NOMO-1 (cell line): ENCODE results near the gene AIPL1.

ENCODE experiments used
- DNase-seq, 2 experiments: peaks; one replicate each; lab custom pipeline; 2025; ENCODE audit not compliant: unreplicated experiment in 2 of 2; lab: John Stamatoyannopoulos, UW

Gene AIPL1

DNA sequence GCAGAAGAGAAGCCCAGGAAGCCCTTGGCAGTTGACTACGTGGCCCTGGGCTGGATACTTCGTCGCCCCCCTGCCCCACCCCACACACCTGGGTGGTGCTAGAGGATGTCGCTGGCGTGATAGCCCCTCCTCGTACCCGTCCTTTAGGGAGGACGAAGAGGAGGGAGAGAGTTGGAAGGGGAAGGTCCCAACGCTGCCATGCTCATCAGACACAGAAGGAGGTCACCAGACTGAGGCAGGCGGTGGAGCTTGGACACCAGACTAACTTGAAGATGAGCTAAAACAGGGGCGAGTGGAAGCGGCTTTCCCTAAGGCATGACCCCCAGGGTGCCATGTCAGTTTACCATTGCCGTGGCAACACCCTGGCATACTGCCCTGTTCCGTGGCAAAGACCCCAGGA, 11.0 kb downstream of the AIPL1 start:
- DNase-seq: no peak

GRCh38 chr17:6422654-6423241, 12.2 kb downstream of the AIPL1 start:
- DNase-seq: no peak

GRCh38 chr17:6421700-6422604, 13.0 kb downstream of the AIPL1 start:
- peak; percentile 33 to 49 for DNase-seq

- peak; percentile 13 to 37 for DNase-seq
Observed at GRCh38 chr17:6420173-6420641, 14.7 kb downstream of the AIPL1 start.

DNA sequence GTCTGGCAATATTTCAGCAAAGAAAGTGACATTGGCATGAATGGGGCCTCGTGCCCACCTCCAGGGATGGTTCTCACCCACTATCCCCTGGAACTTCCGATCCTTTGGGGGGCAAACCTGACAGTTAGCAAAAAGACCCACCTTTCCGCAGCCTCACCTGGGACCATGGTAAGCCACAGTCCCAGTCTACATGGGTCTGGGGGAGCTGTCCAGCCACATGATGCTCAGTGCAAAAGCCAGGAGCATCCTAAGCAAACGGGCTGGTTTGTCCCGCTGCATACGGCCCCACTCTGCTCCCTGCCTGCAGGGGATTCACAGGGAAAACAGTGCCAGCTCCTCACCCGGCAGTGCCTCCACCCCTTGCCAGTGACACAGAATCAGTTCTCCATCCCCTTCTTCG, 19.3 kb downstream of the AIPL1 start:
- no peak for DNase-seq

DNA sequence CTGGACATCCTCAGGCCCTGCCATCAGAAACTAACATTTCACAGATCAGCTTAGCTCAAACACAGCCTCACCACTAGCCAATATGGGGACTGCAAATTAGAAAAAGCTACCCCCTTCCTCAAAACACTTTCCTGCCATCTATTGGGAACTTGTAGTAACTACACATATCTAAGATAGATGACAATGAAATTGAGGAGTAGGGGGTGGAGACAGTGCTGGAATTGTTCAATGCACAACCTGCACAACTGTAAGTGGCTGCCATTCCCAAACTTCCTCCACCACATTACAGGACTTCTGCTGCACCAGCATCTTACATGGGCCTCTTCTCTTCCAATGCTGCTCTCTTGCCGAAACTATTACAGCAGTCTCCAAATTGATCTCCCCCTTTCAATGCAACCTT, 21.9 kb downstream of the AIPL1 start:
- DNase-seq: peak; percentile 46 to 63

GRCh38 chr17:6408735-6409134, 26.2 kb downstream of the AIPL1 start:
- DNase-seq: no peak

DNA sequence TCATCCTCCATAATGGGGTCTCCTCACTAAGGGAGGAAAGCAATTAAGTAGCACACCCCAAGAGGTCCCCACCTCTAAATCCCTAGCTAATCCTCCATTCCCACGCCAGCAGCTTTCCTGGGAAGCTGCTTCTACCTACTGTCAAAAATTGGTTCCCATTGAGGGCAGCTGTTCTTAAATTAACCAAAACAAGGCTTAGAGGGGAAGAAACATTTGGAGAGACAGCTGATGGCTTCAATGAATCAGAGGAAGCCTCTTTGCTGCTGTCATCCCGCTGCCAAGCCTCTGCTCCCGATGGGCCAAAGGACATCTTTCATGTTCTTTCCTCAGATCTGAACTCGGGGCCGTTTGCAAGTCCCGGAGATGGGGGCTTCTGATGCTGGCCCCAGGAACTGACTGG, 26.6 kb downstream of the AIPL1 start:
- no peak for DNase-seq

GRCh38 chr17:6402258-6402657, 32.7 kb downstream of the AIPL1 start:
- no peak for DNase-seq

DNA sequence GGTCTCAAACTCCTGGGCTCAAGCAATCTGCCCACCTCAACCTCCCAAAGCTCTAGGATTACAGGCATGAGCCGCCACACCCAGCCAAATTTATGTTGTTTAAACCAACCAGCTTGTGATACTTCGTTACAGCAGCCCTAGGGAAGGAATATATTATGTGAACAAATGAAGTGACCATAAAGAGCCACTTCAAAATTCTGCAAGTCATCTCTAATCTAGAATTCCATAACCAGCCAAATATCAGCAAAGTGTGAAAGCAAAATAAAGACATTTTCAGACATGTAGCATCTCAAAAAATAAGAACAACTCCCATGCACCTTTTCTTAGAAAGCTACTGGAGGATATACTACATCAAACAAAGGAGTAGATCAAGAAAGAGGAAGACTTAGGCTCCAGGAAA, 36.0 kb downstream of the AIPL1 start:
- no peak for DNase-seq

DNA sequence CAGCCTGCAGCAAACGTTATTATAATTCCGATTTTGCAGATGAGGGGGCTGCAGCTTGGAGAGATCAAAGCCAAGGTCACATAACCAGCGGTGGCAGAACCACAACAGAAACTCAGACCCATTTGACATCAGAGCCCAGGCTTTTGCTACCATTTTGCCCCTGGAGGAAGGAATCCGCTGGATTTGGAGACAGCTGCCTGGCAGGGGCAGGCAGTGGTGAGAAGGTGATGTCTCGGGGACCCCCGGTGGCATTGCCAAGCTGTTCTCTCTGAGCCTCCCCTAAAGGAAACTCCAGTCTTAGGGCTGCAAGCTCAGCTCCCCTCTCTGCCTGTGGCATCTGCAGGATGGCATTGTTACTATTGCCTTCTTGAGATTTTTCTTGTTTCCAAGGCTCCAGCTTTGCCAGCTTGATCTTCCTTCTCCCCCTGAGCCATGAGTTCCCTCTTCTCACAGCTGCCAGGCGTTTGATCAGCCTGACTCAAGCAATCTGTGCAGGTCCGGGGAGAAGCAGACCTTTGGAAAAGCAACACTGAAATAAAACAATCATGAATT, 40.8 kb downstream of the AIPL1 start:
- DNase-seq: no peak

GRCh38 chr17:6393351-6393952, 41.5 kb downstream of the AIPL1 start:
- DNase-seq: no peak

DNA sequence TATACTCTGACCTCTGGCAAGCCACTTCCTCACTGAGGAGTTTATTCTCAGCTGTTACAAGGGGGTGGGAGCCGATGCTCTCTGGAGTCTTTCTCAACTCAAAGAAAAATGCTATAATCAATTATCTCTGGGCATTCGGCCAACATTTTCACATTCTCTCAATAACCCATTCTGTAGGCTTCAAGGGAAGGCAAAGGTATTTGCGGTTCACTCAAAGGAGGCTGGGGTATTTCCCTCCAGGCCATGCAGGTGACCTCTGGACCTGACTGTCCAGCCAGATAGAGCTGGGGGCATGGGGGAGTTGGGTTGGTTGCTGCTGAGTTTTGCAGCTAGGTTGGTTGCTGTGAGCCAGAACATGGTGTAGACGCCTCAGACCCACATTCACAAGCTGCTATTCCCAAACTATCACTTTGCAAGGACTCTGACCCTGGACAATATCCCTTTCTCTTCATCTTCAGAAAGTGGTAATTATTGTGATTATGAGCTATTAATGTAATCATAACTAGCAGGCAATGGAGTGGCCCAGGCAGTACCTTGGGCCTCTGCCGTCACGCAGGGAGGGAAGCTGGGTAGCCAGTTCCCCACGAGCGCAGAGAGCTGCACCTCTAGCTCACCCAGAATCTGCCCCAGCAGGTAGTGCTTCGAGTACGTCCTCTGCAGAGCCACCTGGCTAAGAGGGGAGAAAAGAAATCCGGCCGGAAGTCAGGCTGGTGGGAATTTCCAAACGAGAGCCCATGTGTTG, 42.1 kb downstream of the AIPL1 start:
- no peak for DNase-seq

GRCh38 chr17:6388416-6388815, 46.5 kb downstream of the AIPL1 start:
- no peak for DNase-seq

DNA sequence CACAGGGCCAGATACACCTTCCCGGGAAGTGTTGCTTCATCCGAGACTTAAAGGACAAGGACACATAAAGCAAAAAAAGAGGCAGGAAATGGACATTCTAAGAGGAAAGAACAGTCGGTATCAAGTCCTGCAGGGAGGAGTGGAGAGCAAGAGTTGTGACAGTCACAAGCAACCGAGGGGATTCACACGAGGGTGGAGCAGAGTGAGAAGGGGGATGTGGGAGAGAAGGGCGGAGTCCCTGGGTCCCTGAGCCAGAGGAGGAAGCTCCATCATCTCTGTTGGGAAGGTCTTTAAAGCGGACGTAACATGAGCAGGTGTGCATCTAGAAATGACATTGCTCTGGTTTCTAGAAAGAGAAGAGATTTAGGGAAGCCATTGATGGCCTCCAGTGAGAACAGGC, 47.1 kb downstream of the AIPL1 start:
- DNase-seq: no peak

GRCh38 chr17:6387442-6387841, 47.5 kb downstream of the AIPL1 start:
- no peak for DNase-seq

GRCh38 chr17:6386041-6386630, 48.8 kb downstream of the AIPL1 start:
- DNase-seq: no peak

GRCh38 chr17:6384481-6384880, 50.4 kb downstream of the AIPL1 start:
- DNase-seq: no peak

DNA sequence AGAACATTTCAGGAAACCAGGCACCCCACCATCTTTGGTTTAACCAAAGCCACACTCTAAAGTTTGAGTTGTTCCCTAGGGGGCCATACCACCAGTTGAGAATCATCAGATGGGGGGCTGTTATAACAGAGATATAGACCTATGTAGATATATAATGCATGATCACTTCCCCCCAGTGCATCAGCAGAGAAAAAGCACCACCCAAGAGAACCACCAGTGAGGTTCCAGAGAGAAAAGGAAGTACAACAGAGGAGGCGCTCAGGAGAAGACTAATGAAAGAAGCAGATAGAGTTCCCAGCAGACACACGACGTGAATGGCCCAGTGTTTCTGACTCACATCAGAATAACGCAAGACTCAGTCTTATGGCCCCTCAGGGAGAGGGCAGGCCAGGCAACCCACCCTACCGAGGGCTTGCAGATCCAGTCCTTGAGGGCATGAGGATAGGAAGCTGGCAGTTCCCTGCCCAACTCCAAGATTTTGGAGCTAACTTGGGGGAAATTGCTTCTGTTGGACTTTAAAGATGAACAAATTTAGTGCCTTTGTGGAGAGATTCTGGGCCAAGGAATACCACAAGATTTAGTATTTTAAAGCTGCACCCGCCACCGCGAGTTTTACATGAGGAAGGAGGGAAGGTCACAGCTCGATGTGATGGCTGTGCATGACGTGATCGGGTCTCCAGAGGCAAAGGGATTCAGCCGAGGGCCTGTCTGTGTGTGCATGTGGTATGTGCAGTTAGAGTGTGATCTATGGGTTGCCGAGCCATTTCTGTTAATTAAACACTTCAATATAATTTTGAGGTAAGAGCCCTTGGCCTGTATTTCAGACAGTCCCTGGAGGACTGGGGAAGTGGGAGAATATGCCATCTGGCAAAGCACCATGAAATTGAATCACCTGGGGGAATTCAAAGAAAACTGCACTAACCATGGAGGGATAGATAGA, 53.1 kb downstream of the AIPL1 start:
- no peak for DNase-seq
